HG03045 (cell line): Measurements from ENCODE around the gene CREG1.

ENCODE experiments used
- ATAC-seq: cut with Tn5 transposase; IDR thresholded peaks from one replicate; pipeline ENCODE4 v1.9.1; 2021; ENCODE audit warnings: mild to moderate bottlenecking, moderate library complexity; ENCODE audit not compliant: unreplicated experiment

CREG1 gene

DNA sequence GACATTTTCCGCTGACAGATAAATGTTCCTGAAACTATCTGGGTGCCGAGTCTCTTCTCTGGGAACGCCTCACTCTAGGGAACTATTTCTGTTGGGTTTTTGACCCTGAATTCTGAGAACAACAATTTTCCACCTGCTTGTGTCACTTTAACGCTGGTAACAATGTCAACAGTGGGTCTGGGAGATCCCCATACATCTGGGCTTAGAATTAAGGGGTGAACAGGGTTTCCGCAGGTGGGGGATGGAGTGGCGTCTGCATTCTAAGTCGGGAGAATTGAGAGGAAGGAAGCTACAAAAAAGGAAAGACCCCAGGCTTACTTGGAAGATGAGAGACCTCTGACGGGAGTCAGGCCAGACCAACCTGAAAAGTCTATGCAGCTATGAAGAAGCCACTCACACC, 44.0 kb downstream of the CREG1 start:
- ATAC-seq = no peak

DNA sequence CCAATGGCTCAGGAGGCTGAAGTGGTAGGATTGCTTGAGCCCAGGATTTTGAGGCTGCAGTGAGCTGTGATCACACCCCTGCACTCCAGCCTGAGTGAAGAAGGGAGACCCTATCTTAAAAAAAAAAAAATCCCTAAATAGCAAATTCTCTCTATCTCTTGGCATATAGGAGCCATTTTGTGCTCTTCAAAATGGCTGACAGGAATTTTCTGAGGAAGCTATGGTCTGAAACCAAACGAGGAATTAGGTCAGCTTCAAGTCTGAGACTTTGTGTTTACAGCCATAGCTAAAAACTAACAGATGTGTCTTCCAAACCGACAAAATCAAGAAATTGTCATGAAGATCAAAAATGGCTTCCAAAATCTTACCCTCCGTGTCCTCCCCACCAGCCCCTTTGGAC, 45.8 kb downstream of the CREG1 start:
- ATAC-seq = no peak

DNA sequence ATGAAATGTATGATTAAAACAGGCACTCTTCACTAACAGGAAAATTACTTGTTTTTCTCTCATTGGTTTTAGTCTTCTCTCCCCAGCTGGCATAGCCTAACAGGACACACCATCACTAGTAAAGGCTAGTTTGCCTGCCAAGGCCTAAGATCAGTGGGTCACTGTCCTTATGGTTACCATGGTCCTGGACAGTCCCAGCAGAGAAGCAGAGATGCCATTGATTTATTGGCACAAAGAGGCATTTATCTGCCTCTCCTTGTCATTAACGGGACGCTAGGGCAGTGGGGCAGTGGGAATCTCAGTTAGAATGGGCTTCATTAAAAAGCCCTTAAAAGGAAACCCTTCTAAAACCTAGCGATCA, 49.1 kb downstream of the CREG1 start:
- no peak for ATAC-seq

DNA sequence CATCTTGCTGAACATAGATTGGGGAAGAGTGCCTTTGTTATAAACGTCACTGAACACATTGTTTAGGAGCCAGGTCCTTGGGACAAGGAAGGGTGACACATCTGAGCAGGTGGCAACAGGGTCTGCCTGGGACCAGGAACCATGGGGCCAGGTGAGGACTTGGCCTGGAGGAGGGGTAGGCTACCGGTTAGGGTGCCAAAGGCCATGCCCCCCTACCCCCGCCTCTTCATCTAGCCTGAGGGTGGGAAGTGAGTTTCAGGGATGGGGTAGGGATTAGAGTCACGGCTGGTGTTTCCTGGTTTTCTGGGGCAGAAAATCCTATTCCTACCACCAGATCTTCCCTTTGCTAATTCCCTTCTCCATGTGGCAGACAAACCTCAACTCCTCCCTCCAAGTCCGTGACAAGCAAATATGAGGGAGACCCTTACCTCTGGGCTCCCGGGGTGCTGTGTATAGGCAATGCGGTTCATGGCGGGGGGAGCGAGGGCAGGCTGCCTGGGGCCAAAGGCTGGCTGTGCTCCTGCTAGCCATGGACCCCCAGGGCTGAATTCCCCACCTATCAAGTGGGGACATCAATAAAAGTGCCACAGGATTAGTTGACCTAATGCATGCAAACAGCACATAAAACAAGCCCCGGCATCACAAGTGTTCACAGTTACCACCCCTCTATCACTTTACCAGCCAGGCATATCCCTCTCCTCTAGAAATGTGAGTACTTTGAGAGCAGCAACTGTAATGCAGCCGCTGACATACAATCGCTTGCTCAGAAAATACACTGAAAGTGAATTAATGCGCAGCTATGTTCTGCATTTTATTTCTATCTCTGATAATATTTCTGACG, 49.7 kb downstream of the CREG1 start:
- ATAC-seq = no peak

DNA sequence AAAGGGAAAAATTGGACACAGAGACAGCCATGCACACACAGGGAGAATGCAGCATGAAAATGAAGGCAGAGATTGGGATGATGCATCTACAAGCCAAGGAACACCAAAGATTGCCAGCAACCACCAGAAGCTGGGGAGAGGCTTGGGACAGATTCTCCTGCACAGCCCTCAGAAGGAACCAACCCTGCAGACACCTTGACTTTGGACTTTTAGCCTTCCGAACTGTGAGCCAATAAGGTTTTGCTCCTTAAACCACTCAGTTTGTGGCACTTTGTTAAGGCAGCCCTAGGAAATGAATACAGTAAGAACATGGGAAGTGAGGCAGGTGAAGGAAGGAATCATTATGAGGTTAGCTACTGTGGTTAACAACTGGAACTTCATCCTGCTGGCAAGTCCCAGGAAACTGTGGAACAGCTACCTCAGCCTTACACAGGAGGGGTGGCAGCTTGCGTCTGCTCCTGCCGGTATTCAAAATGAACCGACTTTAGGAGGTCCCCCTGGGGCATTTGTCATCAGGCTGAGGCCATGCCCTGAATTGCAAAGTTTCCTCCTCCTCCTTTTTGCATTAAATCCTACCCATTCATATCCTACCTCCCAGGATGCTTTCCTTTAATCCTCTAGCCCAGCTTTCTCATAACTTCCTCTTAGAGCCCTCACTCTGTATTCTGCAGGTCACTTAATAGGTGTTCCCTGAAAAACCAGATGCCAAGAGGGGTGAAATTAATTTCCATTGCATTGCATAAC, 50.7 kb downstream of the CREG1 start:
- no peak for ATAC-seq

GRCh38 chr1:167502192-167502551, 51.4 kb downstream of the CREG1 start:
- no peak for ATAC-seq

GRCh38 chr1:167501515-167502191, 51.9 kb downstream of the CREG1 start:
- ATAC-seq = no peak

GRCh38 chr1:167500283-167500860, 53.2 kb downstream of the CREG1 start:
- no peak for ATAC-seq

- ATAC-seq = peak; percentile 94
These were observed 53.9 kb downstream of the CREG1 start for GRCh38 chr1:167499664-167500101.

DNA sequence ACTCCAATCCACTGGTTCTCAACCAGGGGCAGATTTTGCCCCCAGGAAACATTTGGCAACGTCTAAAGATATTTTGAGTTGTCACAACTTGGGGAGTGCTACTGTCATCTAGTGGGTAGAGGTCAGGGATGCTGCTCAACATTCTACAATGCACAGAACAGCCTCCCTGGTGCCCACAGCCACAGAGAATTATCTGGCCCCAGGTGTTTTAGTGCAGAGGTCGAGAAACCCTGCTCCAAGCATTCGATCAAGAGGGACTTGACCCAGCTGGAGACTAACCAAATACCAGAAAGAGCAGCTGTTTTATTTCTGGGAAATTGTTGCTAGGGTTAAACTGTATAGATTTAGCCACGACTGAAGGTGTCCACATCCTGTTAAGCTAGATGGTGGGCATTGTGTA, 54.5 kb downstream of the CREG1 start:
- ATAC-seq = peak; percentile 5

DNA sequence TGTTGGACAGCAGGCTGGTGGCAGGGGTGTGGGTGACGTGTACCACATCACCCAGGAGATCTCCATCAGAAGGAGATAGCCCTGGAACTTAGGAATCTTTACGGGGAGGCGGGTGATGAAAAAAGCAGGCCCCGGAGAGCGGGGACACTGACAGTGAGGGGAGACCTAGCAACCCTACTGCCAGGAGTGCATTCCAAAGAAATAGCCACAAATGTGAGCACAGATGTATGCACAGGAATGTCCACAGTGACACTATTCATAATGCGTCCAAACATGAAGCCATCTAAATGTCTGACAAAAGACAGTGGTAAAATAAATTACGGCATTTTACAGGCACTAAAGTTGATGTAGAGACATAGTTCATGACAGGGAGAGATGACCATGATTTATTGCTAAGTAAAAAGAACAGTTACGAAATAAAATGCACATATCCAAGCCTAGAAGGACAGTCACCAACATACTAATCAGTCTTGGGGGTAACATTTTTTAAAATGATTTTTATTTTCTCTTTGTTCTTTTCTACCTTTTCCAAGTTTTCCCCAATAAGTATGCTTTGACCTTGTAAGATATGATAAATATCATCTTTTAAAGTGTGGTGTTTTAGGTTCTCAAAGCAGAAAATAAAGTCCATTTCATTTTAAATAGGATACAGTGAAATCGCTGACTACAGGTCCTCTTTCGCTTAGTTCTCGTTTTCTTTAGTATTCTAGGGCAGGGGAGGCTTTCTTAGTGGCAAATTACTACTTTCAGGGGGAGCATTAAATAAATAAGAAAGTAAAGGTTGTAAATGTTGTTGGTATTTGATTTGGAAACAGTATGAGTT, 56.6 kb downstream of the CREG1 start:
- no peak for ATAC-seq

- ATAC-seq = no peak
These were observed 60.2 kb downstream of the CREG1 start for GRCh38 chr1:167493372-167493771.

DNA sequence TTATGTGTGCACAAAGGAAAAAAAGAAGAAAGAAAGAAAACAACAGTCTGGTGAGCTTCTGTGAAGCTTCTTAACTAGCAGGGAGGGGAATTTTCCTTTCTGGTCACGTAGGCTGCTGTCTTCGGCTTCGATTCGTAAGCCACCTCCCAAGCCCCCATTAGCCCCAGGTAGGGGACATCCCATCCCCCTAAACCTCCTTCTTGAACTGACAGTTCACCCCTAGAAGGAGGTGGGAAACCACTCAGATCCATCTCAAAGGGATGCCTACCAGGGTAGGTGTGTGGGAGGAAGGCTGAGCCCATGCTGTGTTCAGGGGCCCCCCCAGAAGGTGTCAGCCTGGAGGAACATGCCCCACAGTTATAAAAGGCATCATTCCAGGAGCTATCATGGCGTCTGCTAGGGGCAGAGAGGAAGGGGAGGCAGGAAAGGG, 61.1 kb downstream of the CREG1 start:
- no peak for ATAC-seq

DNA sequence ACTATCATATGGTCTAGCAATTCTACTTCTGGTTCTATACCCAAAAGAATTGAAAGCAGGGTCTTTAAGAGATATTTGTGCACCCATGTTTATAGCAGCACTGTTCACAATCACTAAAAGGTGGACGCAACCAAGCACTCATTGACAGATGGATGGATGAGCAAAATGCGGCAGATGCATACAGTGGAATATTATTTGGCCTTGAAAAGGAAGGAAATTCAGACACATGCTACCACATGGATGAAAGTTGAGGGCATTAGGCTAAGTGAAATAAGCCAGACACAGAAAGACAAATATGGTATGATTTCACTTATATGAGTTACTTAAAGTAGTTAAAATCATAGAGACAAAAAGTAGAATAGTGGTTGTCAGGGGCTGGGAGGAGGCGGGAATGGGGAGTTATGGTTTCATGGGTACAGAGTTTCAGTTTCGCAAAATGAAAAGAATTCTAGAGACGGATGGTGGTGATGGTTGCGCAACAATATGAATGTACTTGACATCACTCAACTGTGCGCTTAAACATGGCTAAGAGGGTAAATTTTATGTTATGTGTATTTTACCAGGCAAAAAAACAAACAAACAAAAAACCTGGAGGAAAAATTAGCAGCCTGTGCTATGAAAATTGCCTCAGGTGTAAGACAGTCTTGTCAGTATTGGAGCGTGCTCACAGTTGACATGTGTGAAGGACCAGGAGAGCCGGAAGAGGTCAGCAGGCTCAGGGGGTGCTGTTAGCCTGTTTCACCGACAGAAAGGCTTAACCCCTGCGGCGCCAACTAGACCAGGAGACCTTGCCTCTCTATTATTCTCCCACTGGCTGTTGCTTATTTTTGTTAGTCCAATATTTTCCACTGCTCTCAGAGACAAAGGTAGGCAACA, 61.7 kb downstream of the CREG1 start:
- no peak for ATAC-seq
